ENCODE measurements around the gene FGD3.

Gene FGD3

DNA sequence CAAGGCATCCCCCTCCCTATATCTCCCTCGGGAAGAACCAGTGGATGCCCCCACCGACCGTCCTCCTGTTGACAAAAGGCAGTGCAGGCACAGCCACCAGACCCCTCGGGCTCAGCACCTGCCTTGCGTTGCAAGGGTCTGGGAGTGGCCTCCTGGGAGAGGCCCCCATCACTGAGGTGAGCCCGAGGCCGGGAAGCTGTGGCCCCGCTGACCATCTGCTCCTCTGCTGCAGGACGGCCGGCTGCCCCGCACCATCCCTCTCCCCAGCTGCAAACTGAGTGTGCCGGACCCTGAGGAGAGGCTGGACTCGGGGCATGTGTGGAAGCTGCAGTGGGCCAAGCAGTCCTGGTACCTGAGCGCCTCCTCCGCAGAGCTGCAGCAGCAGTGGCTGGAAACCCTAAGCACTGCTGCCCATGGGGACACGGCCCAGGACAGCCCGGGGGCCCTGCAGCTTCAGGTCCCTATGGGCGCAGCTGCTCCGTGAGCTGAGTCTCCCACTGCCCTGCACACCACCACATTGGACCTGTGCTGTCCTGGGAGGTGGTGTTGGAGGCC is 87.9 kb downstream of the FGD3 start:
- no peak for DNase-seq

DNA sequence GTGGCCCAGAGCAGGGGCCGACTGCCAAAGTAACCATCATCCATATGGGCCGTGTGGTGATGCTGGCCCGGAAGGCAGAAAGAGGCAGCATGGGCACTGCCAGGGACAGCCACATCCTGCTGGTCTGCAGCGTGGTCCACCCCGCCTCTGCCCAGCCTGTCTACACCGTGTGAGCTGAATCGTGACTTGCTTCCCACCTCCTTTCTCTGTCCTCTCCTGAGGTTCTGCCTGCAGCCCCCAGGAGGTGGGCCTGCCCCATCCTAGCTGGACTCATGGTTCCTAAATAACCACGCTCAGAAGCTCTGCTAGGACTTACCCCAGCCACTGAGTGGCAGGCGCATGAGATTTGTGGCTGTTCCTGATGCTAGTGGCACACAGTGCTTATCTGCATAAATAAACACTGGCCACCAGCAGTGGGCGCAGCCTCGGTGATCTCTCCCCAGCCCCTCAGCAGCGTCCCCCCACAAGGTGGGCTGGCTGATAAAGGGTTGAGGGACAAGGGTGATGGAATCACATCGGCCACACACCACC is 88.6 kb downstream of the FGD3 start:
- DNase-seq, result no peak

DNA sequence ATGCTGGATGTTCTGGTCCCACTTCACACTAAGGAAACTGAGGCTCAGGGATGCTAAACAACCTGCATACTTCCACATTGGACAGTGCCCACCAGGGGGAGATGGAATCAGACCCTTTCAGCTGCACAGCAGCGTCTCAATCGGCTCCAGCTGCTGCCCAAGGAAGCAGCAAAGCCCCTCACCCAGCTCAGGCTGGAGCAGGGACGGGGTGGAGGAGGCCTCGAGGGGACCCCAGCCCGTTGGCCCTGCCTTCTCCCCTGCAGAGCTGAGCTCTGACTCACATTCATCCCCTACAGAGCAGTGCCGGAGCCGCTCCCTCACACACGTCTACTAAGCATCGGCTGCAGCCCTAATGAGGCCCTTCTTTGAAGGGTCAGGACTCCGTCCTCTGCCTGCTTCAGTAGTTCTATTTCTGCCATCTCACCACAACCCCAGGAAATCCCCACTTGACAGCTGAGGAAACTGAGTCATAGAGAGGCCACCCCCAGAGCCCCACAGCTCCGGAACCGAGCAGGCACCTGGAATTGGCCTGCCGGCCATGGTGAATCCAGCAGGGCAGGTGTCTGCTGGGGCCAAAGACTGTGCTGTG is 89.7 kb downstream of the FGD3 start:
- DNase-seq, result no peak

DNA sequence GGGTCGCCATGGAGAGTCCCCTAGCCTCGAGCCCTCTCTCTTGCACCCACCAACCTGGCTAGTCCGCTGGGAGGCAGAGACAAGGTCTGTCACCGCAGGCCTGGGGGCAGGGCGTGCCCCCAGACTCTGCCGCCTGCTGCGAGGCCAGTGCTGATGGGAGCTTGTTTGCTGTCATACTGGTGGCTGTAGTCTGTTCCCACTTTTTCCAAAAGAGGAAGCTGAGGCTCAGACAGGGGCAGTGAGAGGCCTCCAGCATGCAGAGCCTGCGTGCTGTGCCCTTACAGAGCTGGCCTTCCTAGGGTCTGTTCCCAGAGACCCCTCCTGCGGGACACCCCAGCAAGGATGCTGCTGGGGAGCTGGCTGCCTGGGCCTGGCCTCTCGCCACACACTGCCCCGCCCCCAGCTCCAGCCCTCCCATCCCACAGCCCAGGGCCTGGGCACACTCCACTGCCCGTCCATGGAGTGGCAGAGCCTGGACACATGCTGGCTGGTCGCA is 90.2 kb downstream of the FGD3 start:
- no peak for DNase-seq

DNA sequence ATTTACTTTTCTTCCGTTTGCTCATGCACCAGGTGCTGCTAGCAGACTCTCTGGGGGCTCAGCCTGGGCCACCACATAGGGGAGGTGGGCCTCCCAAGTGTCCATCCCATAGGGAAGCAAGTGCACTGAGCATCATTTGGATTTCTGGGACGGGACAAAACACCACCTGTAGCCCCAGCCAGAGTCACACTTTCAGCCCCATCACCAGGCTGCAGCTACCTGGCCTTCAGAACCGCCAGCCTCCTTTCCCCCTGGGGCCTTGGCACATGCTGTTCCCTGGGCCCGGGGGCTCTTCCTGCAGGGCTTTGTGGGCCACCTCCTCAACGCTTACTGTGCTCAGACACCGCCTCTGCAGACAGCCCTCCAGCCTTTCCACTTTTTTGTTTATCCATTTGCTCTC is 91.6 kb downstream of the FGD3 start:
- DNase-seq, result no peak

DNA sequence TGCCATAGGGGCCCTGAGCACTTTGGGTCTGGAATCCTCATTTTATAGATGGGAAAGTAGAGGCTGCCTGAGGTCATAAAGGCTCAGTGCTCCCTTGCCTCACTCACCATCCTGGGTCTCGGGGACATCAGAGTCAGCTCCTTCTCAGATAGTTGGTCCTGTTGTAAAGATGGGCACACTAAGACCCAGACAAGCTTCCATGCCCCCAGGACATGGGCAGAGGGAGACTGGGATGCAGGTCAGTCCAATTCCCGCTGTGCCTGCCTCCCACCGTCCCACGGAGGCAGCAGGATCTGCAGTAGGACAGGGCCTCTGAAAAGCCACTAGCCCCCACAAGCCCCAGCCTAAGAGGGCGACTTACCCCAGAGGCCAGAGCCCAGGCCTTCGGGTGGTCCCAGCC is 92.1 kb downstream of the FGD3 start:
- DNase-seq, result no peak

DNA sequence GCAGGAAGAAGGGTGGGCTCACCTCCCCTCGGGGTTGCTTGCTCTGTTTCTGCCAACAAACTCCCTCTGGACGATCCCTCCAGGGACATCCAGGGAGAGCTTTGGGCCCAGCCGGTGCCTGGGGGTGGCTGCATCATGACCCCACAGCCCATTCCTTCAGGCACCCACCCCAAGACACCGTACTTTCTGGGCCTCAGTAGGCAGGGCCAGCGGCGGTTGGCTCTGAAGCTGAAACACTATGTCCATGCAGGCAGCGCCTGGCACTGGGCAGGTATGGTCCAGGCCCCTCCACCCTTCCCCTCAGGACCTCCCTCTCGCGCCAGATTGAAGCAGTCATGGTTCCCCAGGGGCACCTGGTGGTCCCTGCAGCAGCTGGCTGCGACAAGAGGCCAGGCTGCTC is 92.7 kb downstream of the FGD3 start:
- DNase-seq, result no peak

DNA sequence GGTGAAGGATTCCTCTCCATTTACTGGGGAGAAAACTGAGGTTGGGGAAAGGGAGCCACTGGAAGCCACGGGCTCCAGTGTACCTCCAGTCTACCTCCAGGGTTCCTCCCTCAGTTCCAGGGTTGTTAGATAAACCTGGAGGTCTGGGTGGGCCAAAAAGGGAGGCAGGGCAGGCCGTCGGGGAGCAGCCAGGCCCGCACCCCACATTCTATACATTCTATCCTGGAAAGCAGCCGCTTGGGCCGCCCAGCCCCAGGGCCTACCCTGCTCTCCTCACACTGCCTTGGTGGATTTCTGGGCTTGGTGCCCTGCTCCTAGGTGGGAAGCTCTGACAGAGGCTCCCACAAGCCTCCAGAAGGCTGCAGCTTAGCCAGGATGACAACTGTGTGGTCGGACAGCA is 93.1 kb downstream of the FGD3 start:
- DNase-seq, result no peak

DNA sequence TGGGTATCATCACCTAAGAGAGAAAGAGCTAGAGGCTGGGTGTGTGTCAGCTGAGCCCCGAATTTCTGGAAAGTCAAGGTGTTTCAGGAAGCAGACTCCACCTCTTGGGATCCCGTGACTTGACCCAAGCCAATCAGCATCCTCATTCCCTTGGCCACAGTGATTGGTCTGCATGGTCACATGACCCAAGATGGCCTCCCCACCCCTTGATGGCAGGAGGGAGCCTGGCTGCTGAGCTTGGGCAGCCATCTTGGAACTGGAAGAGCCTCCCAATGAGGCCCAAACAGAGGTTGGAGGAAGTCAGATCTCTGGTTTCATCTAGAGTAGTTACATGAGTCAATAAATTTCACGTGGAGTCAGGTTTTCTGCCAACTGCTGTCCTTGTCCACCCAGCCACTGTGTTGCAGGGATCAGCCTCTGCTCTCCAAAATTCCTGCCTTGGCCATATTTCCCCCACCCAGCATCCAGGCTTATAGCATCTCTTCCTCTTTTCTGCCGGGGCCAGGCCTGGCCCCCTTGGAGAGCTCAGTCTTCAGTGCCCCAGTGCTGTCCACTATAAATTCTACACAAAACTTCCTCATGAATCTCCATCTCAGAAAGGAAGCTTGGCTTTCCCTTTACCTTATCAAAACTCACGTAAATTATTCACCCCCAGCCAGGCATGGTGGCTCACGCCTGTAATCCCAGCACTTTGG is 93.9 kb downstream of the FGD3 start:
- no peak for DNase-seq

DNA sequence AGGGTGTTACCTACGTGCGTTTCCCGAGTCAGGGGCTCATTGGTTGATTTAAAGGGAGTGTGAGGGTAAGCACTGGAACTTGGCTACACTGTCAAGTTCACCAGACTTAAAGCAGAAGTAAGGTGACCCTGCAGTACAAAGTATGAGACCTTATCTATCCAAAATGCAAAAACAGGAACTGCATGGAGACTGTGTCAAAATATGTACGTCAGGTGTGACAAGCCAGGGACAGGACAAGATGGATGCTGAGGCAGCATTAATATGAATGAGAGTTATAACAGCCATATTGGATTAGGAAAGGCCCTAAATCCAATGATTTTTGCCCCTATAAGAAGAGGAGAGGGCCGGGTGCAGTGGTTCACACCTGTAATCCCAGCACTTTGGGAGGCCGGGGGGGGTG is 95.8 kb downstream of the FGD3 start:
- DNase-seq, result no peak

DNA sequence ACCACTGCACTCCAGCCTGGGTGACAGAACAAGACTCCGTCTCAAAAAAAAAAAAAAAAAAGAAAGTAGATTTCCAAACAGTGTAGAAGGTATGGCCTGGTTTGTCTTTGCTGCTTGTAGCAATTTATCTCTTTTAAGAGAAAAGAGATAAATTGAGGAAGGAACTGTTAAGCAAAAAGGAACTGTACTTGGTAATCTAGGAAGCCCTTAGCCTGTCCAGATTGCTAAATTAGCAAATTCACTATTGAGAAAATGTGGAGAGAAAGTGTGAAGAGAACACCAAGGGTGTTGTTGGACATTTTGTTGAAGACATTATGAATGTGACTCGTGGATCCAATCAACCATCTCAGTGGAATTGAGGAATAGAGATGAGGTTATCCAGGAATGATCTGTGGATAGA is 98.2 kb downstream of the FGD3 start:
- DNase-seq, result no peak

DNA sequence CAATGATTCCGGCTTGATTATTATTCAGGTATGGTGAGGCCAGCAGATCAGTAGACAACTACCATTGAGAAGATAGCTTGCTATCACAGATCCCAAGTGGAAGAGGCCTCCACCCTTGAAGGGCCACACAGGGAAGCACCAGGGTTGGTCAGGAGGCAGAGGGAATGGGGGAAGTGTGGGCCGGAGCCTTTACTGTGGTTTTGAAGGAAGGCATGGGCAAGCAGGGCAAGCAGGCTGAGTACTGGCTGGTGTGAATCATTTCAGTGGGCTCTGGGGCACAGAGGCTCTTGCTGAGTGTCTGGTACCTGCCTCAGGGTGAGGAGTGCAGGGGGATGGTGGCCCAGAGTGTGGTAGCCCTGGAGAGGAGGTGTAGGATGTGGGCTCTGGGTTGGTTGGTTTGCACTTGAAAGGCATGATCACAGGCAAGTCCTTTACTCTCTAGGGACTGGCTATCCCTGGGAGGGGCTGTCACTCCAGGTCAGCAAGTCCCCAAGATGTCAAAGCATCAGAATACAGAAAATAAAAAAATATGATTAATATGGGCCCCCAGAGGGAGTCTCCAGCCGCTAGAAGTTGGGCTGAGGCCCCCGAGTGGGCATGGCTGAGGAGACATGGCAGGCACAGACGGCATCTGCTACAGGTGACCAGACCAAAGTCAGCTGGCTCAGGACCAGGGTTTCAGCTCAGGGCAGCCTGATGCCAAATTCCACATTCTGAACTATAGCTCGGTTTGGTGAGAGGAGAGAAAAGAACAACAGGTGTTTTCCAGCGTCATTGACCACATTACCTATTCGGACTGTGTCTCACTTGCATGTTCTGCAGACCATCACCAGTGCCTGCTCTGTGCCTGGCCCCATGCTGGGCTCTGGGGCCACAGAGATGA is 101.5 kb downstream of the FGD3 start:
- no peak for DNase-seq

DNA sequence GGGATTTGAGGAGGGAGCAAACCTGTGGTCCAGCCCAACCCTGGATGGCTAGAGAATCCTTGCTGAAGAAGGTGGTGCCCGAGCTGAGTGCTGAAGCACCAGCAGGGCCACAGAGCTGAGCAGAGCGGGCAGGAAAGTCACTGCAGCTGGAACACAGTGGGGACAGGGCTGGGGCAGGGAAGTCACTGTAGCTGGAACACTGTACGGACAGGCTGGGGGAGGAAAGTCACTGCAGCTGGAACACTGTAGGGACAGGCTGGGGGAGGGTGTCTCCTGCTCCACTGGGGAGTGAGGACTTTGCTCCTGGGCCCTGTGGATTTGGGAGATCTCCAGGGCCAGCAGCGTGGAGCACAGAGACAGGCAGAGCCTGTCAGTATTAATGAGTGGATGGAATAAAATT is 102.2 kb downstream of the FGD3 start:
- DNase-seq, result no peak

DNA sequence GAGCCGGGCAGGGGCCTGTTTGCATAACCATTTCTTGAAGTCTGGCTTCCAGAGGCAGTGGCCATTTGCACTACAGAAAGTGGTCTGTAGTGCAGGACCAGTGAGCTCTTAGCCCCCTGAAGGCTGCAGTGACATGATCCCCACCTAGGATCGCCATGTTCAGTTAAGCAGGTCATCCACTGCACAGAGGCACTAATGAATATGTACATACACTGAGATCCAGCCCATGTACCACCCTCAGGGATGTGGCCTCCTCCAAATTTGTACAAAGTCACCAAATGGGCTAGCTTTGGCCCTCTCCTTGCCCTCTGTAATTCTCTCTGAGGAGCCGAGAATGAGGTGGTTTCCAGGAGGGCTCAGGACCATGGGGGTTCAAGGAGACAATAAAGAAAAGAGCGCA is 102.9 kb downstream of the FGD3 start:
- no peak for DNase-seq

DNA sequence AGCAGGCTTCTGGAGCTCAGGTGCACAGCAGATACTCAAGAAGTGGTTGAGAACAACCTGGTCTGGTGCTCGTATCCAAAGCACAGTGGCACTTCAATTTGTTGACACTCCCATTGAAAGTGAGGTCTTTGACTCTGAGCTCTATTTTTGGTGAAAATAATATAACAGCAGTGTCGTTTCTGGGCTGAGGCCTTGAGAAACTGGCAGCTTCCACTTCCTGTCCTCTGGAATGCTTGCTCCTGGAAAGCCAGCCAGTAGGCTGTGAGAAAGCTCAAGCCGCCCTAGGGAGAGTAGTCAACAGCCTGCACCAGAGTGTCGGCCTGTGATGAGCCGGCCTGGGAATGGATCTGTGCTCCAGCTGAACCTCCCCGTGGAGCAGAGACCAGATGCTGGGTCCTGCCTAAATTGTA is 104.4 kb downstream of the FGD3 start:
- no peak for DNase-seq

DNA sequence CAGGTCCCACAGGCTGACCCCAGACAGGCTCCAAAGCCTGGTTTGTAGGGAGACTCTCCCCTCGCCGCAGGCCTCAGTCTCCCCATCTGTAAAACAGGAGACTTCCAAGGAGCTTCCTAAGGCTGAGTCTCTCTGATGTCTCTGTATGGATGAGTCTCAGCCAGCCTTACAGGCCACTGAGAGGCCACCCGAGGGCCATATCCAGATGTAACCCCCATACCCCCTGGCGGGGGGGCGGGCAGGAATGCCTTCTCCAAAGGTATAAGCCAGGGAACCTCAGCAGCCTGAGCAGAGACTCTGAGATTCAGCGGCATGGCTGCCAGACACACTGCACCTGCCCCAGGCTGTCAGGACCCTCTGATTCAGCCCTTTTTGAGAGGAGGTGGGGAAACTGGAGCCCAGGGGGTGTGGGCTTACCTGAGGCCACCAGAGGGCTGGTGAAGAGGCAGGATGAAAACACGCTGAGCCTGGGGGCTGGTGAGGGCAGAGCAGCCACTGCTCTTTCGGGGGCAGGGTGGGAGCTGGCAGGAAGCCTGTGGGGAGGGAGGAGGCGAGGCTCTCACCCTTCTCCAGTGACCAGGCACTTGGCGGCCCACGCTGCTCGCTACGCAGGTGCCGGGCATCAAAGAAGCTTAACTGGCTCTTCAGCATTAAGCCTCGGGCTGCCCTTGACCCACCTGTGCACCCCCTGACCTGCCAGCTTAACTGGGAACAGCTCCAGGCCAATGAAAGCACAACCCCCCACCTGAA is 105.6 kb downstream of the FGD3 start:
- no peak for DNase-seq

DNA sequence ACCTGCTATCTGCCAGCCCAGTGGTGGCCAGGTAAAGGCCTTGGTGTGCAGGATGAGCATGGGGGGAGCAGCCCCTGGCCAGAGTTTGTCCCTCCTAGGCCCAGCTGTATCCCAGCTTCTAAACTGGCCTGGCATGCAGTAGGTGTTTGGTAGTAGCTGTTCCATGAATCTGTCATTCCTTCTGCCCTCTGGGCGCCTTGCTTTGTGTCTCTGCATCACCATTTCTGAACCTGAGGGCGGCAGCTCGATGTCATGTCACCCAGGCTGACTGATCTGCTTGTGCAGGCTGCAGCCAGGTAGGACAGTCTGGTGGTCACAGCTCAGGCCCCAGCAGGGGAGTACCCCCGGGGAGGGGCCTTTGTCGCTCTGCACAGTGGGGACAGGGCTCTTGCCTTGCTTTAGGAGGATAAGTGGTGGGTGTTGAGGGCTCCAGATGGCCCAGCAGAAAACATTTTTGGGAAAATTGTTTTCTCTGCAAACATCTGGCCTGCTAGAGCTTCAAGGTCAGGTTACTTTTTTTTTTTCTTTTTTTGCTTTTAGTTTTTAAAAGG is 106.5 kb downstream of the FGD3 start:
- no peak for DNase-seq

DNA sequence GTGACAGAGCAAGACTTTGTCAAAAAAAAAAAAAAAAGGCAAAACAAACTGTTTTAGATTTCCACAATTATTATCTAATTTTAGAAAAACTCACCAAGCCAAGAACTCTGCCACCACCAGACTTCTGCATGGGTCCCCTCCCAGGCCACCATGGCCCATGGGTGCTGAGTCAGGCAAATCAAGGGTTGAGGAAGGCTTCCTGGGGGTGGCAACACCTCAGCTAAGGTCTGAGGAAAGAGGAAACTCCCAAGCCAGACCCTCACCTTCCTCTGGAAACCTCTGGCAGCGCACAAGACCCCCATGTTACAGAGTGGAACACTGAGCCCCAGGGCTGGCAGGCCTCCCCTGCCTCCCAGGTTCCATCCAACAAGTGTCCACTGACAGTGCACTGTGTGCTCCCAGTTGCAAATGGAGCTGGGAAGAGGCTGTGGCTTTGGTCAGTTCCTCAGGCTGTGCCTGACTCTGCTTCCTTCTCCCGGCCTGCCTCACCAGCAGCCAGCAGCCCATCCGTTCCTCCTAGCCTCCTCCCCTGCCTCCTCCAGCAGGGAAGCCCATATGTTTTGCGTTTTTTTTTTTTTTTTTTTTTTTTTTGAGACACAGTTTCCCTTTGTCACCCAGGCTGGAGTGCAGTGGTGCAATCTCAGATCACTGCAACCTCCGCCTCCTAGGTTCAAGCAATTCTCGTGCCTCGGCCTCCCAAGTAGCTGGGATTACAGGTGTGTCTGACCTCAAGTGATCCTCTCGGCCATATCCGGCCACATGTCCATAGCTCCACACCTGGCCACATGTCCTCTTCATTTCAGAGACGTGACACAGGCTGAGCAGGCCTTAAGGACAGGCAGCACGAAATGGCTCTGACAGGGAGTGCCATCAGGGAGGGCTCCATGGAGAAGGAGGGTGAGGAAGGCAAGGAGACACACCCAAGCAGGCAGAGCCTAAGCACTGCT is 107.7 kb downstream of the FGD3 start:
- DNase-seq, result no peak

DNA sequence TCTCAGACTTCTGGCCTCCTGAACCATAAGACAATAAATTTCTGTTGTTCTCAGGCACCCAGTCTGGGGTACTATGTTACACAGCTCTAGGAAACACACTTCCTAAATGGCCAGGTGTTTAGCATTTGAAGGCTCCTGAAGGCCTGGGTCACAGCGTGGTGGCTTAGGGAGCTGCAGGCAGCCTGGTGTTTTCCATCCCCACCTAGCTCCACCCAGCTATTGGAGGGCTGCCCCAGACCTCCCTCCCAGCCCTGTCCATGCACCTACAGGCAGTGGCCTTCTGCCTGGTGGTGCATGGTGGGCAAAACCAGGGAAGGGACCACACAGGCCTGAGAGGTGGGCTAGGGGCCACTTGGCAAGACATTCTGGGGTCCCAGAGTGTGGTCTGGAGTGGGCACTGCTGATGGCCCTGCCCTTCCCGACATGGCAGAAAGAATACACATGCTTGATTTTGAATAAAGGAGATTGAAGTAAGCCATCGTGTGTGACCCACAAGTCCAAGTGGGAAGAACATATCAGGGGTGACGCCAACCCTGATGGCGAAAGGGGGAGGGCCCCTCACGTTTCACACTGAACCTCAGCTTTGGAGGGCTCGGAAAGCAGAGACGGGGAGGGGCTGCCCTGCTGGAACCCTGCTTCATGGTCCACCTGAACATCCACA is 109.8 kb downstream of the FGD3 start:
- no peak for DNase-seq

DNA sequence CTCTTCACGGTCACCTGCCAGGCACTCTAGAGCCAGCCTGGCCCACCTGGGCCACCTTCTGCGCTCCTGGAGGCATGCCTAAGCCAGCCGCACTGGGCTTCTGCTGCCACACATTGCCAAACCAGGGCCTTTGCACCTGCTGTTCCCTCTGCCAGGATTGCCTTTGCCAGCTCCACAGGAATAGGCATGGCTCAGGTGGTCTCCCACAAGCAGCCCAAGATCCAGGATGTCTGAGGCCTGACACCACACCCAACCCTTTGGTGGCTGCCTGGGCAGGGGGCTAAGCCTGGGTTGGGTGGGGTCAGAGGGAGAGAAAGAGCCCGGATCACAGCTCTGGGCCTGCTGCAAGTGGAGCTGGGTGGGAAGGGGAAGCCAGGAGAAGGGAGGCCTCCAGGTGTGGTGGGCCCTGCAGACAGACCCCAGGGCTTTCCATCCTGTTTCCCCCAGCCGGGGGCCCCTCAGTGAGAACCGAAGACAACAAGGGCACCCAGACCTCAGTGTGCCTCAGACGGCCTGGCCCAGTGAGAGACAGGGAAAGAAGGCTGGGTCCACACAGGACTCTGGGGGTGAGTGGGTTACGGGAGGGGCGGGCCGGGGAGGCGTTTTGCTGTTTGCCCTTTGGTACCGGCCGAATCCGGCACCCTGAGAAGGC is 110.5 kb downstream of the FGD3 start:
- no peak for DNase-seq

Measured in NCI-H446 treated with DMSO at 0.1 percent for 48 hours (cell line).